BE2C (cell line): Measurements from ENCODE around the gene LGI4.

Experiments used
- DNase-seq: peaks from one replicate; pipeline ENCODE4 v3.0.0-alpha.2; 2020
- H3K27me3 ChIP-seq: fragments of 250-450 bp; sonication (Bioruptor Pico); 2 replicates; pipeline ENCODE4 v1.5.1; 2020; ENCODE audit warnings: mild to moderate bottlenecking
- H3K36me3 ChIP-seq: fragments of 250-450 bp; sonication (Bioruptor Pico); 2 replicates; pipeline ENCODE4 v1.5.1; 2020; ENCODE audit warnings: mild to moderate bottlenecking
- H3K4me1 ChIP-seq: fragments of 250-450 bp; sonication (Bioruptor Pico); 2 replicates; pipeline ENCODE4 v1.5.1; 2020
- H3K4me3 ChIP-seq: 2 replicates; pipeline ENCODE4 v1.5.1; 2011; ENCODE audit warnings: low read depth, low read length
- H3K9me3 ChIP-seq: fragments of 250-450 bp; sonication (Bioruptor Pico); 2 replicates; pipeline ENCODE4 v1.5.1; 2020
- CTCF ChIP-seq: IDR thresholded peaks from 2 replicates; pipeline ENCODE4 v1.5.1; 2012; ENCODE audit warnings: mild to moderate bottlenecking, low read depth, low read length

LGI4 gene

GRCh38 chr19:35169221-35169995 lies 34.5 kb upstream of the LGI4 start:
- DNase-seq = no peak
- Histone ChIP-seq H3K9me3 (no peaks in the 10 kb centered on the region), H3K27me3 (no peaks in the 10 kb centered on the region), H3K4me1 (no peaks in the 10 kb centered on the region), H3K4me3 (no peak overlapping the region), H3K36me3 (no peaks in the 10 kb centered on the region)
- no peak for TF ChIP-seq CTCF

GRCh38 chr19:35168196-35168595 lies 33.3 kb upstream of the LGI4 start:
- no peak for TF ChIP-seq CTCF
- no peak overlapping the region for H3K4me3 ChIP-seq
- H3K4me1 ChIP-seq = no peaks in the 10 kb centered on the region
- H3K27me3 ChIP-seq = no peaks in the 10 kb centered on the region
- DNase-seq = no peak
- no peaks in the 10 kb centered on the region for H3K9me3 ChIP-seq
- H3K36me3 ChIP-seq = no peaks in the 10 kb centered on the region

GRCh38 chr19:35167251-35168119 lies 32.6 kb upstream of the LGI4 start:
- Histone ChIP-seq H3K4me3 (no peak overlapping the region), H3K36me3 (no peaks in the 10 kb centered on the region), H3K4me1 (no peaks in the 10 kb centered on the region), H3K9me3 (no peaks in the 10 kb centered on the region), H3K27me3 (no peaks in the 10 kb centered on the region)
- no peak for TF ChIP-seq CTCF
- DNase-seq = no peak

- Histone ChIP-seq H3K9me3 (no peaks in the 10 kb centered on the region), H3K27me3 (no peaks in the 10 kb centered on the region), H3K4me3 (no peak overlapping the region), H3K36me3 (no peaks in the 10 kb centered on the region), H3K4me1 (no peaks in the 10 kb centered on the region)
- DNase-seq = no peak
- no peak for TF ChIP-seq CTCF
Measured at GRCh38 chr19:35166100-35167063, 31.5 kb upstream of the LGI4 start.

GRCh38 chr19:35165200-35166058 lies 30.6 kb upstream of the LGI4 start:
- no peaks in the 10 kb centered on the region for H3K36me3 ChIP-seq
- DNase-seq = no peak
- peaks cover 5% of the 10 kb centered on the region for H3K27me3 ChIP-seq
- no peaks in the 10 kb centered on the region for H3K9me3 ChIP-seq
- no peaks in the 10 kb centered on the region for H3K4me1 ChIP-seq
- TF ChIP-seq CTCF = no peak
- H3K4me3 ChIP-seq = no peak overlapping the region
